Frontal cortex (tissue), 4 donors: ENCODE data around the gene ARHGEF7. TPM values are rescaled to one million over a fixed set of nuclear protein-coding genes. Genes with fewer than 3 reads are reported as not detected.
A peak's percentile ranks its signal among the peaks of the same experiment; 100 is the strongest.
"Not testable (repeated sequence)": the region's sequence is repeated elsewhere in the genome, so short reads cannot be mapped to it uniquely, and the experiment has no call there.

ENCODE experiments used
- DNase-seq, 2 donors: peaks; one replicate each; pipeline ENCODE4 v3.0.0; 2012; ENCODE audit warnings: low spot score in 2 of 2
- FAIRE-seq: peaks from 2 replicates; lab custom pipeline; 2012; peaks lifted over from hg19 to GRCh38; lab: Jason Lieb, UNC
- total RNA-seq: library from RNA; depleted of rRNA; stranded (reverse); fragments of >200 nt; gene quantifications from one replicate; pipeline ENCODE4 v1.2.3, GENCODE V29; 2014
- donor health status: control.
- donor health status: control.
- donor health status: control.

Gene ARHGEF7
- total RNA-seq, 1 donor from 2014 or later = 137 TPM

- DNase-seq = no peak
- no peak for FAIRE-seq
Observed at GRCh38 chr13:111184458-111185401, 69.6 kb downstream of the ARHGEF7 start.

GRCh38 chr13:111186305-111186935 lies 71.3 kb downstream of the ARHGEF7 start:
- no peak for FAIRE-seq
- DNase-seq = no peak

- DNase-seq = no peak
- no peak for FAIRE-seq
Observed at GRCh38 chr13:111187960-111188541, 72.9 kb downstream of the ARHGEF7 start.

GRCh38 chr13:111189064-111189505 lies 74.0 kb downstream of the ARHGEF7 start:
- DNase-seq, FAIRE-seq: not testable (repeated sequence)

GRCh38 chr13:111189516-111189915 lies 74.4 kb downstream of the ARHGEF7 start:
- DNase-seq, FAIRE-seq: not testable (repeated sequence)

GRCh38 chr13:111193223-111193622 lies 78.1 kb downstream of the ARHGEF7 start:
- FAIRE-seq, DNase-seq: not testable (repeated sequence)

GRCh38 chr13:111194651-111195050 lies 79.5 kb downstream of the ARHGEF7 start:
- FAIRE-seq, DNase-seq: not testable (repeated sequence)

- FAIRE-seq, DNase-seq: not testable (repeated sequence)
Observed at GRCh38 chr13:111198732-111199378, 83.7 kb downstream of the ARHGEF7 start.

- FAIRE-seq (no peak), DNase-seq (no peak)
Observed at GRCh38 chr13:111201304-111201940, 86.3 kb downstream of the ARHGEF7 start.

- DNase-seq (no peak), FAIRE-seq (no peak)
Observed at GRCh38 chr13:111202156-111202621, 87.1 kb downstream of the ARHGEF7 start.

- FAIRE-seq = no peak
- DNase-seq = peak in 1 of 2 donors; percentile 76
Observed at GRCh38 chr13:111202745-111203144, 87.6 kb downstream of the ARHGEF7 start.

GRCh38 chr13:111203736-111204389 lies 88.8 kb downstream of the ARHGEF7 start:
- DNase-seq (no peak), FAIRE-seq (no peak)

GRCh38 chr13:111204438-111205177 lies 89.5 kb downstream of the ARHGEF7 start:
- FAIRE-seq (no peak), DNase-seq (no peak)

GRCh38 chr13:111206148-111206547 lies 91.0 kb downstream of the ARHGEF7 start:
- DNase-seq (no peak), FAIRE-seq (no peak)

- FAIRE-seq (no peak), DNase-seq (peak in 1 of 2 donors; percentile 38)
Observed at GRCh38 chr13:111209613-111210012, 94.5 kb downstream of the ARHGEF7 start.

- FAIRE-seq = no peak
- no peak for DNase-seq
Observed at GRCh38 chr13:111210091-111210490, 95.0 kb downstream of the ARHGEF7 start.

GRCh38 chr13:111210544-111211469 lies 95.7 kb downstream of the ARHGEF7 start:
- no peak for FAIRE-seq
- peak; percentile 41 to 55 for DNase-seq
